Suppressor macrophage treated with lipopolysaccharide for 1 hour (primary cell): Measurements from ENCODE around the gene ACTL7B.
"Not testable (repeated sequence)": the region's sequence is repeated elsewhere in the genome, so short reads cannot be mapped to it uniquely, and the experiment has no call there.

Experiments used
- DNase-seq, 3 donors: peaks; one replicate each; pipeline ENCODE4 v3.0.0-alpha.2; 2020 to 2022

Gene ACTL7B

DNA sequence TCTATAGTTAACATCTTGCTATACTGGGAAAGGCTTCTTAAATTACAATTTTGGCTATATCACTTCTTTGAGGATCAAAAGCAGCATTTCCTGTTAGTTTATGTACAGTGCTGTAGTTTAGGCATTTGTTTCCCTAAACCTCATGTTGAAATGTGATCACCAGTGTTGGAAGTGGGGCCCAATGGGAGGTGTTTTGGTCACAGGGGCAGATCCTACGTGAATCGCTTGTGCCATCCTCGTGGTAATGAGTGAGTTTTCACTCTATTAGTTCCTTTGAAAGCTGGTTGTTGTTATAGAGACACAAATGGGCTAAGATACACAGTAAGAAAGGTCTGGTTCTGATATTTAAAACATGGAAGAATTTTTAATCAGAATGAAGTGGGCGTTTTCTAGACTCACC lies 12.0 kb upstream of the ACTL7B start:
- no peak for DNase-seq

DNA sequence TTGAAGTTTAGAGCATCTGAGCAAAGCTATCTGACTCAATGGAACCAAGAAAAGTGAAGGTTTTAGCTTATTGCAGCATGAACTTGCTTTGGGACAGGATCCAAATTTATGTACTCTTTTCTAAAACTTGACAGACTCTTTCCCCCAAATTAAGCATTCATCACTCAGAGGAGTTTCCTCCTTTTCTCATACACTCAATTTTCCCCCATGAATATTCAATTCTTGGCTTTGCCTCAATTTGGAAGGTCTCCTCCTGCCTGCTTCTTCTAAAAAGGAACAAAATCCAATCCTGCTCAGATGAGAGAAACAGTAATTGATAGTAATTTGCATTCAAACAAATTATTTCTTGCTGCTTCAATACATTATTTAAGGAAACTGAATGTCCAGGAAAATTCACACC lies 11.3 kb upstream of the ACTL7B start:
- DNase-seq: no peak

DNA sequence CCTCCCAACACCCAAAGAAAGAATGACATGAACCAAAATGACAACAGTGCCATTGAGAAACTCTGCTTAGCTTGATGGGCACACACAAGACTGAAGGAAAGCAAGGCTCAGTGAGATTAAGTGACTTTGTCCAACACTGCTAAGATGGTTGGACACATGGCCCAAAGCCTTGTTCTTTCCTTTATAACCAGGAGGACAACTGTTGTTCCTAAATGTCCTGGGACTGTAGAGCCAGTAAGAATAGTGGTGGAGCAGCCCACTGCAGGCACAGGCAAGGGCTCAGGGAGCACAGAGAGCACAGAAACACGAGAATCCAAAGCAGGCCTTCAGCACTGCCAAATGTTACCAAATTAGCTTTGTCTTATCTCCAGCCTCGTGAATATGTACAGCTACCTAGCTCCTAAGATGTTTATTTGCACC lies 10.2 kb upstream of the ACTL7B start:
- no peak for DNase-seq

DNA sequence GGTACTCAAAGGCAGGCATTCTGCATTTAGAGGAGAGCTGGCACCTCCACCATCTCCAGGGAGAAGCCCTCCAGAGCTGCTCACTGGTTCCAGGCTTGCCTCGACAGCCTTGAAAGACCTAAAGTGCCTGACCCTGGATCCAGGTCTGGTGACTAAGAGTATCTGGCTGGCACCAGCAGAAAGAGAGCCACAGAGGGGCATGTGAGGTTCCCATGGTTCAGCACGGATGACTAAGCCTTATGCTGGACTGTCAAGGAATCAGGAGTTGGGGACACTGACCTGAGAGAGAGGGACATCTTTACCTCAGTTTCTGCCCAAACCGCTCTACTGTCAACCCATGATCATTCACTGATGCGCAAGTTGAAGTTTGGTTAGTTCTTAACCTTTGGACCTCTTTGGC lies 9.3 kb upstream of the ACTL7B start:
- no peak for DNase-seq

DNA sequence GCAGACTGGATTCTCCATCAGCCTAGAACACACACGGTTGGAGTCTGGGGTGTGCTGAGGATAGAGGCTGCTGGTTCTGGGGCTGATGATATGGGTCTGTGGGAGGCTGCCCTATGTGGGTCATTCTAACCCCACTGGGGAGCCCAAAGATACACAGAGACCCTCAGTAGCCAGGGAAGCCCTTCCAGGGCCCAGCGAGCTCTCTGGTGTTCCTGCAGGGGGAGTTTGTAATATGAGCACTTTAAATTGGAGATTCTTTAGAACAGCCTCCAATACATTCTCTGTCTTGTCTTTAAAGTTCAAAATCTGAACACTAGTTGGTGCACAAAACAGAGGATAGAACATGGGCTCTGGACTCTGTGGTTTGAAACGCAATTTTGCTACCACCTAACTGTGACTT lies 8.7 kb upstream of the ACTL7B start:
- DNase-seq: no peak

DNA sequence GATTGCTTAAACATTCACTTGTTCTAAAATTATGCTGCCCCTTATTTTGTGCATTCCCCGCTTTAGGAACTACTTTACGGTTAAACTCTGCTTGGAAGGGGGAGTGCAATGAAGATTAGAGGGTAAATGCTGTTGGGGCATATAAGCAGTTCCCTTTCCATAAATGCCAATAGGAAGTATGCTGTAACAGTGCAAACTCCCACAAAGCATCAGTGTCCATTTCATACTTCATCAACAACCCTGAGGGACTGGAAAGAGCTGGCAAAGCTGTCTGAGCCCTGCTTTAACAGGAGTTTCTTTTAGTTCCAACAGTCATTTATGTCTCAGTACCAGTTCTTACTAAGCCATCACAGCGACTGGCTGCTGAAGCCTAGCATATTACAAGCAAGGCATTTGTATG lies 8.1 kb upstream of the ACTL7B start:
- DNase-seq: peak; percentile 12 to 35 (median 32)

DNA sequence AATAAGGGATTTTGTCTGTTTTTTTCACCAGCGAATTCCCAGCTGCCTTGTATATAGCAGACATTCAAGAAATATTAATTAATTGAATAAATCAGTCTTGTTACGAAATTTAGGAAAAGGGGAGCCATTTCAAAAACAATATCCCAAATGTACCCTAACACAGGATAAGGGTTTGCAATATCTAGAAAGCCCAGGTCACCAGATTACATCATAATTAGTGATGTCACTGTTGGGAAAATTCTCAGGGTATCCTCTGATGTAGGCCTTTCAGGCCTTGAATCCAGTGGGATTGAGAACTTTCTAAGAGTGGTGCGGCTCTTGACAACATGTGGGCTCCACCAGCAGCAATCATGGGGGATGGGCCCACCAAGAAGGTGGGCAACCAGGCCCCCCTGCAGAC lies 6.2 kb upstream of the ACTL7B start, which contains the start of gene ACTL7A:
ACTL7A (plus strand) TSS at position 270 of the 400 bp plus-strand sequence; CDS start at position 327, 57 bp downstream.
- no peak for DNase-seq

DNA sequence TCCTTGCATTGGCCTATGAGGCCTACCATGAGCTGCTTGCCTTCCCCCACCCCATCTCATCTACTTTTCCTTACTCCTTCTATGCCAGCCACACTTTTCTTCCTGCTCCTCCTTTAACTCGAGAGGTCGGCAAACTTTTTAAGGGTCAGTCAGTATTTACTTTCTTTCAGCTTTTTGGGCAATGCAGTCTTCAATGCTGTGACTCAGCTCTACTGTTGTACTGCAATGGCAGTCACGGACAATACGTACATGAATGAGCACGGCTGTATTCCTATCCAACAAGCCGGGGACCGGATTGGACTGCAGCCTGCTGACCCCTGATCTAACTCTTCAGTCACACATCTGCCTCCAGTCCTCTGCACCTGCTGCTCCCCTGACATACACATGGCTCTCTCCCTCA lies 5.7 kb upstream of the ACTL7B start:
- DNase-seq: no peak

DNA sequence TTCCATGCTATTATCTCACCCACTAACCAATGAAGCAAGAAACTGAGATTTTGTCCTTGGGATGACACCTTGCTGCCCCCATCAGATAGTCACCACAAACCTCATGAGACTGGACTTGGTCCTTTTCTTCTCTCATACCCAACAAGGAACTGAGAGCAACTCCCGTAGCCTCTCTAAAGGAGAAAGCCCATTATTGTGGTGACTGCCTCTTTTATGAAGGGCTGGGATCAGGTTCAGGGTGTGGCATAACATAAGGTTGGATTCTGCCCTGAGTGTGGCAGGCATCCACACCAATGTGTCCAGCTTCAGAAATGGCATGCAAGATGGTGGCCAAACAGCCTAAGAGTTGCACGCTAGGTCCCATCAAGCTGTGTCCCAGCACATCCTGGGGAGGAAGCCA lies 5.0 kb upstream of the ACTL7B start:
- DNase-seq: no peak

DNA sequence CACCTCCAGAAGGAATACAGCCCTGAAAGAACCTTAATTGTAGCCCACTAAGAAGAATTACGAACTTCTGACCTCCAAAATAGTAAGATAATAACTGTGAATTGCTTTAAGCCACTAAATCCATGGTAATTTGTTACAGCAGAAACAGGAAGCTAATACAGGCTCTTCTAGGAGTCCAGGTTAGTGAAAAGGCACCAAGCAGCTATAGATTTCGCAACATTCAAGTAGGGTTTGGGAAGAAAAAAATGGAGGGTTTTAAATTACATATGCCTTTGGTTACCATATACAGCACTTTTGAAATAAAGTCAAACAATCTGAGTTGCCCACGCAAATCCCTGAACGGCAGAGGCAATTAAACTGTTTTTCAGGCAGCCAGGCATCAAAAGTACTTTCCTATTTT lies 4.6 kb upstream of the ACTL7B start:
- DNase-seq: no peak

DNA sequence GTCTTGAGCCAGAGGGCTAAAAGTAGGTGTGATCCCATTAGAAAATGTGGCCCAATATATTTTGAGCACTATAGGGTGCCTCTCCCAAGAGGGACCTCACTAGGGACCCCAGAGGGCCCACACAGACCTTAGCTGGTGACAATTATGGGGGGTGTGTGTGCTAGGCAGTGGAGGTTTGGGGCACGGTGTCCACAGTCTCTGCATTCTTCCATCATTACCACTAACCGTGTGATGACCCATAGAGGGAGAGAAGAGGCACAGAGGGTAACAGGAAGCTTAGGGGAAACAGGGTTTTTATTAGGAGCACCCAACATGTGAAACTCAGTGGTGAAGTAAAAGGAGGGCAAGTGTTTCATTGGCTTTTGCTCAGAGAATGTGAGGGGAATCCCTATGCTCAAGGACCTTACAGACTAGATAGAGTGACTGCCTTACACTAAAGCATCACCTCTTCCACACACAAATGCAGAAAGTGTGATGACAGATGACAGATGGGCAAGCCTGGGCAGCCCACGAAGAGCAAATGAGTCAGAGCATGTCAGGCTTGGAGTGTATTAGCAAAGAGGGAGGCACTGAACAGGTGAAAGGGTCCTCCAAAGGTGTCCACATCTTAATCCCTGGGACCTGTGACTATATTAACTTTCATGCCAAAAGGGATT lies 3.8 kb upstream of the ACTL7B start:
- DNase-seq: no peak

DNA sequence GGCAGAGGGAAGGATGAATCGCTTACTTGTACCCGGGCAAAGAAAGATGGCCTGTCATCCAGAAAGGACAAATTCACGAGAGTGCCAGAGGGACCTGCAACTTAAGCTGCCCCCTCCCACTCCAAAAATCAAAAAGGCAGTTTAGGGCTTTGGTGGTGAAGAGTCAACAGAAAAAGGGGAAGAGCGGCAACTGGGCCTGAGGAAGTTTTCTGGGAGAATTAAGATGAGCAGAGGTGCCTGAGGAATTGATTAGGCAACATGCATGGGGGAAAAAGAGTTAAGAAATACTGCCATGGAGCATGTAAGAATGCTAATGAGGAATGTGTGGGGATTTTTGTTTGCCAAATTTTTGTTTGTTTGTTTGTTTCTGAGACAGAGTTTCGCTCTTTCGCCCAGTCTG lies 1.8 kb upstream of the ACTL7B start:
- peak; percentile 49 to 59 (median 56) for DNase-seq

DNA sequence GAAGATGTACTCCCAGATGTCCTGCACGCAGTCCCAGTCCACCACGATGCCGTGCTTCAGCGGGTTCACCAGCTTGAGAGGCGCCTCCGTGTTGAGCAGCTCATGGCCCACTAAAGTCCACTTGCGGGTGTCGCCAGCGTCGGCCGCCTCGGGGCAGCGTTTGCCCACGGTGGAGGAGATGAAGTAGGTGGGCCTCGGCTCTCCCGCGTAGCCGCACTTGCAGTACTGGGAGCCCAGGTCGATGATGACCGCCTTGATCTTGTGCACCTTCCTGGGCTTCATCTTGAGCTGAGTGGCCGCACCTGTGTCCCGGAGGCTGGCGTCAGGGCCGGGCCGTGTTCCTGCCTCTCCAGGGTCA lies 278 bp downstream of the ACTL7B start:
- no peak for DNase-seq

DNA sequence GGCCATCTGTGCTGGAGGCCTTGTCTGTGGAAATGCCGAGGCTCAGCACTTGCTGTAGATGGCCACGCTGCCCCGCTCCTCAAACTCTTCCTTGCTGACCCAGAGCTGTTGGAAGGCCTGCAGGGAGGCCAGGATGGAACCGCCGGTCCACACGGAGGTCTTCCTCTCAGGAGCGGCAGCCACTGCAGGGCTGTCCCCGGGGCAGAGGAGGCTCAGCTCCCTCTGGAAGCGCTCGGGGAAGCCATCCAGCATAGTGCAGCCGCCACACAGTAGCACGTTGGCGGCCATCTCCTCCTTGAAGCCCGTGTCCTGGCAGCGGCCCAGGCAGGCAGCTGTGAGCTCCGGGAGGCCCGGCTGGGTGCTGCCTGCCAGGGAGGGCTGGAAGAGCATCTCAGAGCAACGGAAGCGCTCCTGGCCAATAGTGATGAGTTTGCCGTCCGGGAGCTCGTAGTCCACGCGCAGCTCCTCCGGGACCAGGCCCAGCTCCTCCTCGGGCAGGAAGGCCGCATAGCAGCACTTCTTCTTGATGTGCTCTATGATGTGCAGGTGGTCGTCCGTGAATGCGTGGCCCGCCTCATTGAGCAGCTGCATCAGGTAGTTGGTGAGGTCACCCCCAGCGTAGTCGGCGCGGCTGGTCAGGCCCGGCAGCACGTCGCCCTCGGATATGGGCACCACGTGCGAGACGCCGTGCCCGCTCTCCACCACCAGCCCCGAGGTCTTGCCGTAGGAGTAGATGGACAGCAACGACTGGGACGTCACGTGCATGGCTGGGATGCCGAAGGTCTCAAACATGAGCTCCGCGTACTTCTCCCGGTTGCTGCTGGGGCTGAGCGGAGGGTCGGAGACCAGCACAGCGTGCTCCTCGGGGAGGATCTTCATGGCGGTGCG lies 901 bp downstream of the ACTL7B start:
- DNase-seq: no peak

DNA sequence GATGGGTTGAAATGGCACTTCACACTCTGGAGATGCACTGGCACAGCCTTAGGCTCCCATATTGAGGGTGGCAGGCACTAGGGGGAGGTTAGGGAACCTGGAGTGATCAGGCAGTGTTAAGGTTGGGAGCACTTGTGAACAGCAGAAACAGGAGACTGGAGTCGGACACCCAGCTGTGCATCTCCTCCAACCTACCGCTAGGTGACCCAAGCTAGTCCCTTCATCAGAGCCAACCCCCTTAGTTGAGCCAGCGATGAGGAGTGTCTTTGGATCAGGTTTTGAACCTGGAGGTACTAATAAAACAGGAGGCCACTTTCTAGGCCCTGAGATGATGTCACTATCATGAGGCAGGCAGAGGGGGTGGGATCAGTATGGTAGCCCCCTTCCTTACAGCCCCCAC lies 1.7 kb downstream of the ACTL7B start:
- no peak for DNase-seq

DNA sequence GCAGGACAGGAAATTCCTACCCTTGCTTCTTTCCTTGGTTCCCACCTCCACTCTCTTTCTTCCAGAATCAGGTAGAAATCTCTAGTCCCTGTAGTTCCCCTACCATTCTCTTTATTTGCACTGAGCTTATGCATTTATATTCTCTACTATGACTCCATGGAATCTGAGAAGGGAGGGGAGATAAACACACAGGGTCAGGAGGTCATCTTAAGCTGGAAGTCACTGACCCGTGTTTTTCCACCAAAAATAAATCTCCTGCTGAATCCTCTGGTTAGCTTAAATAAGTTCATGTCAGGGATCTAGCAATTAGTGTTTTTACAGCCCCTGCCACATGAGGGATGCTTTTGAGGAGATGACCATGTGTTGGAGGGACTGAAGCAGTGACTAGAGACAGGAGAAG lies 3.7 kb downstream of the ACTL7B start:
- DNase-seq: no peak

DNA sequence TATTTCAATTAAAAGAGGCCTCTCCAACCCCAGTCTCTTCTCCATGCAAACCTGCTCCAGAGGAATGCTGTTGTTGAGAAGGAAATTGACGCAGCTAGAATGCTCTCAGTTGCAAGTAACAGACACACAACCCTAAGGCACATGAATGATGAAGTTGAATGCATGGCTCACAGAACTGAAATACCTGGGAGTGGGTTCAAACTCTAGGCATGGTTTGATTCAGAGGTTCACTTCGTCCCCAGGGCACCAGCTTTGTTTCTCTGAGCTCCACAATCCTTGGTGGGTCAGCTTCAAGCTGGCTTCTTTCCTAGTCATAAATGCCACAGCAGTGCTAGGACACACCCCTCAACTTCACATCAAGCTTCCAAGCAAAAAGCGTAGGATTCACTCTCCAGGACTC lies 4.6 kb downstream of the ACTL7B start:
- no peak for DNase-seq

DNA sequence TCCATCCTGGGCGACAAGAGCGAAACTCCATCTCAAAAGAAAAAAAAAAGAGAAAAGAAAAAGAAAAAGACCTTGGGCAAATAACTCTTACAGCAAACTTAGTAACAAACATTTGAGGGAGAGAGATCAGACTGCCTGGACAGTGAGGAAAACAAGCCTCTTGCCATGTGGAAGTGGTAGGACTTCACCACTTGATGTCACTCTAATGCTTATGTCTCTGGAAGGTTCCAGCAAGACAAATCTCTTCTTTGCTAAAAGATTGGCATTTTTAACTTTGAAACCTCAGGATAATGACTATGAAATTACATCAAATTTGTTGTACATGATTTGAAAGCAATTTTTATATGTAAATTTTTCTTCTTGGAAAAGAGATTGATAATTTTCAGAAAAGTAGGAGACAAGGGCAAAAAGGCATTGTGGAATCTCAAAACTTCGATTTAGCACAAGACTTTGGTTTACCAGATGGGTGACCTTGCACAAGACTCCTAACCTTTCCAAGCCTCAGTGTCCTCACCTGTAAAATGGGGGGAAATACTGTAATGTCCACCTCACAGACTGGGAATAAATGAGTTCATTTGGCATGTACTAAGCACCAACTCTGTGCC lies 5.4 kb downstream of the ACTL7B start:
- peak; percentile 21 to 46 (median 36) for DNase-seq

DNA sequence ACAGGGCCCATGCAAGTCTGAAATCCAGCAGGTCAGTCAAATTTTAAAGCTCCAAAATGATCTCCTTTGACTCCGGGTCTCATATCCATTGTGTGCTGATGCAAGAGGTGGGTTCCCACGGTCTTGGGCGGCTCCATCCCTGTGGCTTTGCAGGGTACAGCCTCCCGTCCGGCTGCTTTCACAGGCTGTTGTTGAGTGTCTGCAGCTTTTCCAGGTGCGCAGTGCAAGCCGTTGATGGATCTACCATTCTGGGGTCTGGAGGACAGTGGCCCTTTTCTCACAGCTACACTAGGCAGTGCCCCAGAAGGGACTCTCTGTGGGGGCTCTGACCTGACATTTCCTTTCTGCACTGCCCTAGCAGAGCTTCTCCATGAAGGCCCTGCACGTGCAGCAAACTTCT lies 7.5 kb downstream of the ACTL7B start:
- not testable (repeated sequence) for DNase-seq

DNA sequence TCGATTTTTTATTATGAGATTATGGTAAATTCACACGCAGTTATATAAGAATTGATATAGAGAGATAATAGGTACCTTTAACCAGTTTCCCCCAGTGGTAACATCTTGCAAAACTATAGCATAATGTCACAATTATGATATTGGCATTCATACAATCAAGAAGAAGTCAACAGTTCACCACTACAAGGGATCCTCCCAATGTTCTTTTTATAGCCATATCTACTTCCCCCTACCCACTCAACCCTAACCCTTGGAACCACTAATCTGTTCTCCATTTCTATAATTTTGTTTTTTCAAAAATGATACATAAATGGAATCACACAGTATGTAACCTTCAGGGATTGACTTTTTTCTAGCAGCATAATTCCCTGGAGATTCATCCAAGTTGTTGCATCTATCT lies 9.8 kb downstream of the ACTL7B start:
- DNase-seq: peak; percentile 17 to 30 (median 28)

DNA sequence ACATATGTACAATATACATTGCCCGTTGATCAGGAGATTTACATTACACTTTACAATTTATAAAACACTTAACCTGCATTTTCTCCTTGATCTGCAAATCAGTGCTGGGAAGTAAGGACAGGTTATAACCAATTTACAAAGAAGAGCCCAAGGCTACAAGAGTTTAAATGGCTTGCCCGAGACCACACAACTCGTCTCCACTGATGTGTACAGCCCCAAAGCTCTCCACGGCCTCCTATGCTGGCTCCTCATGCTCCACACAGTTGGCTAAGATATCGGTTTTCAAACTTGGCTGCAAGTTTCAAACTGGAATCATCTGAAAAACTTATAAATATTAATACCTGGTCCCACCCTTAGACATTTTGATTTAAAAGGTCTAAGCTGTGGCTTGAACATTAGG lies 10.3 kb downstream of the ACTL7B start:
- no peak for DNase-seq

DNA sequence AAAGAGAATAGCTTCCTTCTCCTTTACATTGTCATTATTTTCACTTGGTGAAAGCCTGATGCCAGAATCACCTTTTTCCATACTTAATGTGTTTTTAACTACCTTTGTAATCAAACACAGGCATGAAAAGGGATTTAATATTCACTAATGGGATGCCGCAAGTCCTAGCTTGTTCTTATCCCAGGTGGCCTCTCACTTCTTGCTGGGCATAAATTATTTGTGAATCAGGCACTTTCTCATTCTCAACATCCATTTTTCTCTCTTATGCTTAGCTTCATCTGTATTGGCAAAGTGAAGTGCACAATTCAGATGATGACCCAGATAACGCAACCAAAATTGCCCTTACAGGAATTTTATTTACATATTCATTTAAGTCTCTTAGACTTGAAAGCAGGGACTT lies 10.9 kb downstream of the ACTL7B start:
- no peak for DNase-seq

DNA sequence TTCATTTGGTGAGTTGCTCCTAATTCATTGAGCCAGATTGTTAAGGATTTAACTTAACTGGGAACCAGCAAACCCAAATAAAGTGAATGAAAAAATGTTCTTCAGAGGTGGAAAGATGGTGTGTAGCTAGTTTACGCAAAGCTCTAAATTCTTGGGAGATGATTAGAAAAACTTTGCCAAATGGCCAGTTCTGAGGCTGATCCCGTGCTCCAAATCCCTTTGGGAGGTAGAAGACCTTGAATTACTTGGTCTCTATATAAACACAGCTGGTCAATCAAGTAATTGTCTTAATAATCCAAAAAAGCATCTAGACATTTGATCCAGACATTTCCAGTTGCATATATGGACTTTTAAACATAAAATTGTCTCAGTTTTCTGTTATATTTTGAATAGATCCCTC lies 11.4 kb downstream of the ACTL7B start:
- DNase-seq: no peak
